Heart left ventricle (tissue), 16 donors: ENCODE results near the gene FAM114A1. TPM values are rescaled to one million over a fixed set of nuclear protein-coding genes. Genes with fewer than 3 reads are reported as not detected.
"Not testable (repeated sequence)": the region's sequence is repeated elsewhere in the genome, so short reads cannot be mapped to it uniquely, and the experiment has no call there.

Experiments used
- ATAC-seq, 4 donors: fragments of 200-7000 bp; cut with Tn5 transposase; one replicate each; pipeline ENCODE4 v1.9.1; 2020 to 2022; ENCODE audit warnings: moderate library complexity in 4 of 4, mild to moderate bottlenecking in 3 of 4, moderate number of reproducible peaks in 1 of 4
- DNase-seq, 5 donors: peaks; one replicate each; pipeline ENCODE4 v3.0.0-alpha.2; 2020
- H3K27ac ChIP-seq, 12 donors: fragments of 200-600 bp; sonication (generic) in 4 of 12; one replicate each; pipeline versions ENCODE4 v1.5.0 to v1.8.0; 2016 to 2022; ENCODE audit warnings: mild to moderate bottlenecking in 2 of 12
- H3K27me3 ChIP-seq, 9 donors: fragments of 200-600 bp; sonication (generic) in 2 of 9; one replicate each; pipeline versions ENCODE4 v1.5.1 to v1.8.0; 2016 to 2022; ENCODE audit warnings: mild to moderate bottlenecking in 3 of 9
- H3K36me3 ChIP-seq, 9 donors: fragments of 200-600 bp; sonication (generic) in 2 of 9; one replicate each; pipeline versions ENCODE4 v1.5.0 to v1.8.0; 2018 to 2022; ENCODE audit warnings: mild to moderate bottlenecking in 2 of 9
- H3K4me1 ChIP-seq, 12 donors: fragments of 200-600 bp; sonication (generic) in 4 of 12; one replicate each; pipeline versions ENCODE4 v1.5.0 to v1.8.0; 2016 to 2022; ENCODE audit warnings: mild to moderate bottlenecking in 3 of 12
- H3K4me3 ChIP-seq, 12 donors: fragments of 200-600 bp; sonication (generic) in 4 of 12; one replicate each; pipeline versions ENCODE4 v1.5.0 to v1.8.0; 2017 to 2022; ENCODE audit warnings: mild to moderate bottlenecking in 9 of 12, moderate library complexity in 4 of 12
- H3K9me3 ChIP-seq, 12 donors: fragments of 200-600 bp; sonication (generic) in 4 of 12; one replicate each; pipeline versions ENCODE4 v1.5.0 to v1.8.0; 2016 to 2022; ENCODE audit warnings: mild to moderate bottlenecking in 1 of 12
- POLR2A ChIP-seq, 2 donors: fragments of 450-650 bp; IDR thresholded peaks; one replicate each; pipeline ENCODE4 v1.6.1; 2017; ENCODE audit warnings: antibody characterized with exemption in 2 of 2, mild to moderate bottlenecking in 2 of 2, moderate library complexity in 2 of 2
- WGBS, 4 donors: extraction: QIAGEN DNeasy Blood & Tissue Kit in 2 of 4; methylation state at CpG; one replicate each; pipeline versions ENCODE4 v1.1.5 to v1.1.7; 2013 to 2018; 5-methylcytosine and 5-hydroxymethylcytosine counted together
- intact Hi-C, 10 donors: fragments of 100-400 bp; cut with DNase I; formaldehyde crosslinking; loops; one replicate each; pipeline versions ENCODE4 v1.11.1 to v1.14.2; 2022
- polyA plus RNA-seq, 2 donors: library from polyadenylated mRNA; stranded (reverse); fragments of 200-250 nt; gene quantifications; one replicate each; pipeline ENCODE4 v1.2.3, GENCODE V29; 2013
- total RNA-seq, 9 donors: library from RNA; depleted of rRNA in 2 of 9; stranded (reverse); fragments of >200 nt in 2 of 9; fragmentation: NEBNext Ultra II Directional in 3 of 9; extraction: Animal tissue kit (Norgen Biotek cat#: 25700) in 3 of 9; gene quantifications; one replicate each; pipeline versions ENCODE4 v1.1.0 to v1.2.4, GENCODE V29; 2016 to 2023
- TF ChIP-seq, protein P1 (sequence below), 12 donors: fragments of 200-600 bp; sonication (generic) in 4 of 12; IDR thresholded peaks; one replicate each; pipeline versions ENCODE4 v1.5.0 to v1.8.0; 2018 to 2022; ENCODE audit warnings: antibody characterized with exemption in 12 of 12, mild to moderate bottlenecking in 5 of 12
- donor health status: ischemic (EF 13 %, LVEDD 7.1; RV severe dilation, severe dysfunction).
- donor health status: healthy with polysubstance abuse.
- donor health status: DM: no; HTN: yes; CAD: no.
- donor health status: DM: no; HTN: no; CAD: no.
- donor health status: ischemic (EF 25% LVEDD 6.9; RV normal size, moderate dysfunction).
- donor health status: ischemic (EF 25% LVEDD 5.7; RV mildly dilated, moderate dysfunction).
- donor health status: healthy.
- donor health status: DM: yes; HTN: yes; CAD: no.
- donor health status: ischemic (EF 35%, LVEDD 5.7; RV mildly dilated, moderate dysfunction).
- donor health status: nonischemic (EF 11% LVEDD 7.7; RV severe dilation, severe dysfunction).
- donor health status: DM: yes; HTN: yes; CAD: no.
- donor health status: PGD.
- donor health status: ischemic (EF 29% LVEDD 5.4; RV normal size, mild dysfunction).
- donor health status: nonischemic (EF 23%, LVEDD 6.1; RV moderate dilation, normal function).

Gene FAM114A1
- total and polyA plus RNA-seq, 11 donors: 6.0 to 41.5 (median 23.2) TPM

DNA sequence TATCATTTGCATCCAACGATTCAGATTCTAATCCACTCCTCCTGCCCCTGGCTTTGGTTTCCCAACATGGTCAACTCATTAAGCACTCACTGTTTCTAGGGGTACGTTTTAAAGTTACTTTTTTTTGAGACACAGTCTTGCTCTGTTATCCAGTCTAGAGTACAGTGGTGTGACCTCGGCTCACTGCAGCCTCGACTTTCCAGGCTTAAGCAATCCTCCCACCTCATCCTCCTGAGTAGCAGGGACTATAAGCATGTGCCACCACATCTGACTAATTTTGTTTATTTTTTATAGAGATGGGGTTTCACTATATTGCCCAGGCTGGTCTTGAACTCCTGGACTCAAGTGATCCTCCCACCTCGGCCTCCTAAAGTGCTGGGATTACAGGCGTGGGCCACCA is 115.7 kb downstream of the FAM114A1 start:
- H3K4me1 ChIP-seq: peaks cover 0 to 10% (median 1%) of the 10 kb centered on the region in 12 donors
- TF ChIP-seq, protein P1, sequence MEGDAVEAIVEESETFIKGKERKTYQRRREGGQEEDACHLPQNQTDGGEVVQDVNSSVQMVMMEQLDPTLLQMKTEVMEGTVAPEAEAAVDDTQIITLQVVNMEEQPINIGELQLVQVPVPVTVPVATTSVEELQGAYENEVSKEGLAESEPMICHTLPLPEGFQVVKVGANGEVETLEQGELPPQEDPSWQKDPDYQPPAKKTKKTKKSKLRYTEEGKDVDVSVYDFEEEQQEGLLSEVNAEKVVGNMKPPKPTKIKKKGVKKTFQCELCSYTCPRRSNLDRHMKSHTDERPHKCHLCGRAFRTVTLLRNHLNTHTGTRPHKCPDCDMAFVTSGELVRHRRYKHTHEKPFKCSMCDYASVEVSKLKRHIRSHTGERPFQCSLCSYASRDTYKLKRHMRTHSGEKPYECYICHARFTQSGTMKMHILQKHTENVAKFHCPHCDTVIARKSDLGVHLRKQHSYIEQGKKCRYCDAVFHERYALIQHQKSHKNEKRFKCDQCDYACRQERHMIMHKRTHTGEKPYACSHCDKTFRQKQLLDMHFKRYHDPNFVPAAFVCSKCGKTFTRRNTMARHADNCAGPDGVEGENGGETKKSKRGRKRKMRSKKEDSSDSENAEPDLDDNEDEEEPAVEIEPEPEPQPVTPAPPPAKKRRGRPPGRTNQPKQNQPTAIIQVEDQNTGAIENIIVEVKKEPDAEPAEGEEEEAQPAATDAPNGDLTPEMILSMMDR (IDR thresholded peaks at IDR 0.05): no peak
- TF ChIP-seq POLR2A (IDR thresholded peaks at IDR 0.05): no peak
- WGBS, 4 donors: 87 to 93% (median 91%) methylated on average over 6 of the region's 6 CpGs
- H3K27me3 ChIP-seq: no peaks in the 10 kb centered on the region
- no peaks in the 10 kb centered on the region for H3K9me3 ChIP-seq
- no peak overlapping the region for H3K4me3 ChIP-seq
- no peaks in the 10 kb centered on the region for H3K36me3 ChIP-seq
- DNase-seq: no peak
- no peak for ATAC-seq
- intact Hi-C loops: no loop called here
- H3K27ac ChIP-seq: no peak overlapping the region

GRCh38 chr4:38983787-38984598 is 116.4 kb downstream of the FAM114A1 start:
- H3K27ac ChIP-seq: no peak overlapping the region
- intact Hi-C loops: no loop called here
- H3K27me3 ChIP-seq: no peaks in the 10 kb centered on the region
- H3K9me3 ChIP-seq: no peaks in the 10 kb centered on the region
- no peak for DNase-seq
- TF ChIP-seq, protein P1 (IDR thresholded peaks at IDR 0.05): no peak
- no peak for TF ChIP-seq POLR2A (IDR thresholded peaks at IDR 0.05)
- H3K4me3 ChIP-seq: no peak overlapping the region
- H3K36me3 ChIP-seq: no peaks in the 10 kb centered on the region
- WGBS, 4 donors: 59 to 64% (median 61%) methylated on average over 12 of the region's 12 CpGs
- ATAC-seq: no peak
- H3K4me1 ChIP-seq: peaks cover 0 to 10% (median 1%) of the 10 kb centered on the region in 12 donors

DNA sequence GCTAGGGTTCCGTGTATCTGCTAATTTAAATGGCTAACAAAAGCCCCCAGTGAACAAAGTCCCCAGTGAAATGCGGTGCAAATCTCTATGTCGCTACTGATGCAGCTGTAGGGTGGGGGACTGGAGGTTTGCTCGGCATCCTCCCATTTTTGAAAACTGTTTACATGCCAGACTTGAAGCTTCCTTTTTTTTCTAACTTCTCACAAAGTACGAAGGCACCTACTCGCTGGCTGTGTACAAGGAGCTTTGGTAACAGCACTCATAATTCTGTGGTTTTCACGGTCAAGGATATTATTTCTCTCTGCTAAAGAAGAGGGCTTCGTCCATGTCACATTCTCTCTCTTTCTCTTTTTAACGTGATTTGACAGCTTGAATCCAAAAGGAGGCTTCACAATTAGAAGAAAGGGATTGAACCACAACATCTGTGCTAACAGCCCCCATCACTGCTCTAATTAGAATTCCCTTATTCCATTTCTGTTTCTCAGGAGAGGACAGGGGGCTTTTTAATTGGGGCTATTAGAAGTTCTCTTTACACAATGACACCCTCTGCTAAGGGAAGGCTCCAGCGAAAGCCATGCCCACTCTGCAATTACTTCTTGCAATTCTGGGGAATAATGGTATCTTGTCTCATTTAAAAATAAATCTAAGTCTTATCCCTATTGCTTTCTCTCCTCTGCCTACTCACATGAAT is 117.9 kb downstream of the FAM114A1 start:
- Histone ChIP-seq H3K36me3 (no peaks in the 10 kb centered on the region), H3K27ac (no peak overlapping the region), H3K9me3 (no peaks in the 10 kb centered on the region), H3K4me1 (peaks cover 0 to 10% (median 1%) of the 10 kb centered on the region in 12 donors), H3K4me3 (no peak overlapping the region), H3K27me3 (no peaks in the 10 kb centered on the region)
- DNase-seq (no peak), ATAC-seq (no peak)
- no peak for TF ChIP-seq POLR2A (IDR thresholded peaks at IDR 0.05)
- TF ChIP-seq, protein P1 (IDR thresholded peaks at IDR 0.05): no peak
- 71 to 83% (median 77%) methylated on average over 10 of the region's 10 CpGs for WGBS, 4 donors
- intact Hi-C loops: no loop called here

DNA sequence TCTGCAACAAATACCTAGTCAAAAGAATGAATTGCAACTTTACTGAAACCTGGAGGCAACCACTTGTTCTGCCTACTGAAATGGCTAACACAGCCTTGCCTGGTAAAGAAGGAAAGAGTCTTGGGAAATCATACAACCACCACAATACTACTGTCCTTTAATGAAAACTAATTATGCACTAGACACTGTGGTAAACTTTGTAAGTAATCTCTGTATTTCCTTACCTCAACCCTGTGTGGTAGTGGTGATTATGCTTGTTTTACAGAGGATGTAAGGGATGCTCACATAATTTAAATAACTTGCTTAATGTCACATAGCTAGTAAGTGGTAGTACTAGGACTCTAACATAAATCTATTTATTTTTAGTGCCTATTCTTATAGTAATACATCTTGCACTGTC is 119.9 kb downstream of the FAM114A1 start:
- Histone ChIP-seq H3K27me3 (no peaks in the 10 kb centered on the region), H3K9me3 (no peaks in the 10 kb centered on the region), H3K27ac (no peak overlapping the region), H3K4me3 (no peak overlapping the region), H3K36me3 (no peaks in the 10 kb centered on the region), H3K4me1 (peaks cover 0 to 10% (median 1%) of the 10 kb centered on the region in 12 donors)
- DNase-seq (no peak), ATAC-seq (no peak)
- intact Hi-C loops: no loop called here
- no peak for TF ChIP-seq POLR2A (IDR thresholded peaks at IDR 0.05)

DNA sequence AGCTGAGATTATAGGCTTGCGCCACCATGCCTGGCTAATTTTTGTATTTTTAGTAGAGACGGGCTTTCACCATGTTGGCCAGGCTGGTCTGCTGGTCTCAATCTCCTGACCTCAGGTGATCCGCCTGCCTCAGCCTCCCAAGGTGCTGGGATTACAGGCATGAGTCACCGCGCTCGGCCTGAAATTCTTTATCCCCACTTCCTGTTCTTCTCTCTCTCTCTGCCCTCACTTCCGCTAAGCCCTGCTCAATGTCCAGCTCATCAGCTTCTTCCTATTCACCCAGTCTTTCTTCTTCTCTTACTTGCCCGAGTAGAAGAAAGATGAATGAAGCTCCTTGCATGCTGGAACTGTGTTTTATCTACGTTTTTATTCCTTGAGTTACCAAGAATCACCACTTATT is 120.7 kb downstream of the FAM114A1 start:
- H3K27me3 ChIP-seq, H3K27ac ChIP-seq, H3K4me3 ChIP-seq, ATAC-seq, H3K4me1 ChIP-seq, intact Hi-C loops, DNase-seq, H3K36me3 ChIP-seq, H3K9me3 ChIP-seq: not testable (repeated sequence)
- 83 to 88% (median 86%) methylated on average over 9 of the region's 9 CpGs for WGBS, 4 donors
